ENCODE data around the gene ARGFX.
A peak's percentile ranks its signal among the peaks of the same experiment; 100 is the strongest.

ARGFX gene

DNA sequence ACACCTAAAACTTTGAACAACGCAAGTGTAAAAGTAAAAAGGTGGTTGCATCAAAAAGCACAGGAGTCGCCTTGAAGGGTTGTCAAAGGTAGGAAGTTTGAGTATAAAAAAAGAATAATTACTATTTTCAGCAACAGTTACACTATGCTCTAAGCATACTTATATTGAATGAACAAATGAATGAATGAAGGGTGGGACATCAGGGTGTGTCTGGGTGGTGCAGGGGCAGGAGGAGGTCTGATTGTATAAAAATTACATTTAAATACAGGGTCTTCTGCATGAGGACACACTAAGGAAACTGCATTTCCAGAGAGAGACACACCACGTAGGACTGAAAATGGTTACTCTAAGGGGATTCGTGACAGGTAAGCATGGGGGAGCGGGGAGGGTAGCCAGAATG, at the start of gene ARGFX:
ARGFX (plus strand) TSS at position 301 of the 400 bp plus-strand sequence. CDS start 2,765 bp downstream, outside the sequence.
- in situ Hi-C loops (cut with HindIII; ENCODE audit: low pct_ligation_motif_present, low sequenced_read_pairs) = no loop called here
- H3K27ac ChIP-seq = no peak within 1 kb of the TSS
- no peak for DNase-seq

DNA sequence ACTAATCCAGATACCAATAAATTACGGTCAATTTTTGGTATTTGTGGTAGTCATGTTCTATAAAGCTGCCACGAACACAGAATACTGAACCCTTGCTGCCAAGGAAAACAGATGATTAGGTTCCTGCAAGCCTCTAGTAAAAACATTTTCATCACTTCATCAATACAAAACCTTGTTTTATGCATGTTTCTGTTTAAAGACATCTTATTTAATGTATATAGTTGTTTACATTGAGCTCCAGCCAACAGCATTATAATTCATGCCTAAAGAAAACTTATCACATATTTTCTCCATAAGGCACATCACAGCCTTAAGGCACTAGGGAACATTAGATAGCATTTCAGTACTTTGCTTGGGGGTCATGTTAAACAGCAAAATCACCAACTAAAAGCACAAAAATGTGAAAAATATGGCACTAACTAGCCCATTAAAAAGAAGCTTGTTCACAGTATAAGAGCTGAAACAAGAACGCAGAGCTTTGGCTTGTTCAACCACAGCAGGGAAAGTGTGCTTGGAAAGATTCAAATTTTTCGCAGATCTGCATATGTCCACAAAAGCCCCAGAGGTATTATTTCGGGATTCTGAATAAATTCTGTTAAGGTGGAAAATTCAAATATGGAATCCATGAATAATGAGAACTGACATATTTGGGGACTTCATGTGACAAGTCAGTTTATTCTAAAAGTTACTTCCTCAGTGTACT, 49.6 kb upstream of the ARGFX start:
- DNase-seq = no peak
- Histone ChIP-seq H3K4me3 (ENCODE audit: low read depth, low read length) (no peak overlapping the region), H3K36me3 (replicated peaks) (no peaks in the 10 kb centered on the region), H3K27ac (no peak overlapping the region), H3K27me3 (replicated peaks) (no peaks in the 10 kb centered on the region)
- TF ChIP-seq, protein P1, sequence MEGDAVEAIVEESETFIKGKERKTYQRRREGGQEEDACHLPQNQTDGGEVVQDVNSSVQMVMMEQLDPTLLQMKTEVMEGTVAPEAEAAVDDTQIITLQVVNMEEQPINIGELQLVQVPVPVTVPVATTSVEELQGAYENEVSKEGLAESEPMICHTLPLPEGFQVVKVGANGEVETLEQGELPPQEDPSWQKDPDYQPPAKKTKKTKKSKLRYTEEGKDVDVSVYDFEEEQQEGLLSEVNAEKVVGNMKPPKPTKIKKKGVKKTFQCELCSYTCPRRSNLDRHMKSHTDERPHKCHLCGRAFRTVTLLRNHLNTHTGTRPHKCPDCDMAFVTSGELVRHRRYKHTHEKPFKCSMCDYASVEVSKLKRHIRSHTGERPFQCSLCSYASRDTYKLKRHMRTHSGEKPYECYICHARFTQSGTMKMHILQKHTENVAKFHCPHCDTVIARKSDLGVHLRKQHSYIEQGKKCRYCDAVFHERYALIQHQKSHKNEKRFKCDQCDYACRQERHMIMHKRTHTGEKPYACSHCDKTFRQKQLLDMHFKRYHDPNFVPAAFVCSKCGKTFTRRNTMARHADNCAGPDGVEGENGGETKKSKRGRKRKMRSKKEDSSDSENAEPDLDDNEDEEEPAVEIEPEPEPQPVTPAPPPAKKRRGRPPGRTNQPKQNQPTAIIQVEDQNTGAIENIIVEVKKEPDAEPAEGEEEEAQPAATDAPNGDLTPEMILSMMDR (IDR thresholded peaks at IDR 0.05; ENCODE audit: low read depth, low read length, missing control alignments) = no peak
- in situ Hi-C loops (cut with HindIII; ENCODE audit: low pct_ligation_motif_present, low sequenced_read_pairs) = no loop called here

More for the DNA sequence above, at the start of gene ARGFX:
- H3K4me3 ChIP-seq (ENCODE audit: low read depth, low read length) = no peak within 1 kb of the TSS
- no peaks in the 10 kb centered on the region for H3K36me3 ChIP-seq (replicated peaks)
- TF ChIP-seq, protein P1 (IDR thresholded peaks at IDR 0.05; ENCODE audit: low read depth, low read length, missing control alignments) = no peak
- no peaks in the 10 kb centered on the region for H3K27me3 ChIP-seq (replicated peaks)

DNA sequence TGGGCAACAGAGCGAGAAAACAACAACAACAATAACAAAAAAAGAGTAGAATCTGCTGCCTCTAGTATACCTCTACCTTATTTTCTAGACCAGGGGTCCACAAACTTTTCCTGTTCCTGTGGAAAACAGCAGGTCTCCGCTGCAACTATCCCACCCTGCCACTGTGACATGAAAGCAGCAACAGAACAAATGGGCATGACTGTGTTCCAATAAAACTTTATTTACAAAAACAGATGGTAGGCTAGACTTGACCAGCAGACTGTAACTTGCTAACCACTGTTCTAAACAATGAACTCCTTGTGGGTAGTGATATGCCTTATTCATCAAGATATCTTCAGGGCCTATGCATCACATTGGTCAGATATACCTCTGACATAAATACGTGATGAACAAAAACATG, 47.2 kb upstream of the ARGFX start:
- no peaks in the 10 kb centered on the region for H3K27me3 ChIP-seq (replicated peaks)
- in situ Hi-C loops (cut with HindIII; ENCODE audit: low pct_ligation_motif_present, low sequenced_read_pairs) = no loop called here
- no peaks in the 10 kb centered on the region for H3K36me3 ChIP-seq (replicated peaks)
- no peak overlapping the region for H3K27ac ChIP-seq
- no peak for DNase-seq
- no peak overlapping the region for H3K4me3 ChIP-seq (ENCODE audit: low read depth, low read length)
- TF ChIP-seq, protein P1 (IDR thresholded peaks at IDR 0.05; ENCODE audit: low read depth, low read length, missing control alignments) = no peak

DNA sequence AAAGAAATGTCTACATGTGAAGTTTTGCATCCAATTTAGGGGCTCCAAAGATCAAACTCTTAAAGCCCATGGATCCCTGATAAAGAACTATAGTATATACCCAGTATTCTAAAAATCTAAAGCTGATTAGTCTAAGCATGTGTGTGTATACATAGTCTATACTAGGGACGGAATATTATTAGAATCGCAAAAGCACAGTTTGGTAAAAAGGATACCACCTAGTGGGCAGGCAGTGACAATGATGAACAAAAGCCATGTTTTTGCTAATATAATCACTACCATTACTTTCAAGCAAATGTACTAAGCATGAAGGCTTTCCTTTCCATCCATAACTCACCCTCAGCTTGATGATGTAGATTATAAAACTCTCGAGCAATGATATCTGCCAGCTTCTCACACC, 38.4 kb upstream of the ARGFX start:
- TF ChIP-seq, protein P1 (IDR thresholded peaks at IDR 0.05; ENCODE audit: low read depth, low read length, missing control alignments) = peak; percentile 59
- in situ Hi-C loops (cut with HindIII; ENCODE audit: low pct_ligation_motif_present, low sequenced_read_pairs) = no loop called here
- DNase-seq = no peak
- Histone ChIP-seq H3K27me3 (replicated peaks) (no peaks in the 10 kb centered on the region), H3K27ac (no peak overlapping the region), H3K36me3 (replicated peaks) (no peaks in the 10 kb centered on the region), H3K4me3 (ENCODE audit: low read depth, low read length) (no peak overlapping the region)

DNA sequence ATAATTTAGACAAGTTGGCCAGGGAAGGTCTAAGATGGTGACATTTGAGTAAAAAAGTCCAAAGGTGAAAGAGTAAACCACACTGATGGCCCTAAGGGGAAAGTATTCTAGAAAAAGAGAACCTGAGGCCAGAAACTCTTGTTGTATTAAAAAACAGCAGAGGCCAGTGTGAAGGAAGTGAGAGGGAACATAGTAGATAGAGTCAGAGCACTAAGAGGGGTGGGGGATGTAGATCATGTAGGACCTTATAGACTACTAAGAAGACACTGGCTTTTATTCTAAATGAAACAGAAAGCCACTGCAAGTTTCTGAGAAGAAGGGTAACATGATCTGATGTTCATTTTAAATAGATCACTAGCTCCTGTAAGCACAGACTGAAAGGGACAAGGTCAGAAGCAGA, 36.5 kb upstream of the ARGFX start:
- TF ChIP-seq, protein P1 (IDR thresholded peaks at IDR 0.05; ENCODE audit: low read depth, low read length, missing control alignments) = no peak
- in situ Hi-C loops (cut with HindIII; ENCODE audit: low pct_ligation_motif_present, low sequenced_read_pairs) = no loop called here
- H3K36me3 ChIP-seq (replicated peaks) = no peaks in the 10 kb centered on the region

DNA sequence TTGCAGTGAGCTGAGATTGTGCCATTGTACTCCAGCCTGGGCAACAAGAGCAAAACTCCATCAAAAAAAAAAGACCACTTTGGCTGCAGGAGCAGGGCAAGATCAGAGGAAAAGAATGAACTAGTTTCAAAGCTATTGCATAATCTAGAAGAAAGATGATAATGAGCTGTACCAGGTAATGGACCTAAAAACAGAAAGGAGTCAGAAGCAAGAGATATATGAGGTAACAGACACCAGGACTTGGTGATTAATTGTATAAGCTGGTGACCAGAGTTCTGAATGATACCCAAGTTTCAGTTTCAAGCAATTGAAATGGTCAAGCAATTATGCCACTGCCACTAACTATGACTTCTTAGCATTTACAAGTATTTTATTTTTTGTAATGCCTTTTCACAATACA, 24.8 kb upstream of the ARGFX start:
- H3K4me3 ChIP-seq (ENCODE audit: low read depth, low read length) = no peak overlapping the region
- in situ Hi-C loops (cut with HindIII; ENCODE audit: low pct_ligation_motif_present, low sequenced_read_pairs) = no loop called here
- no peaks in the 10 kb centered on the region for H3K36me3 ChIP-seq (replicated peaks)
- TF ChIP-seq, protein P1 (IDR thresholded peaks at IDR 0.05; ENCODE audit: low read depth, low read length, missing control alignments) = no peak
- no peaks in the 10 kb centered on the region for H3K27me3 ChIP-seq (replicated peaks)
- H3K27ac ChIP-seq = no peak overlapping the region
- no peak for DNase-seq

More for the DNA sequence above, 36.5 kb upstream of the ARGFX start:
- Histone ChIP-seq H3K27ac (no peak overlapping the region), H3K27me3 (replicated peaks) (no peaks in the 10 kb centered on the region), H3K4me3 (ENCODE audit: low read depth, low read length) (no peak overlapping the region)
- no peak for DNase-seq
